ENCODE measurements around the gene CACNA2D3.

Gene CACNA2D3

DNA sequence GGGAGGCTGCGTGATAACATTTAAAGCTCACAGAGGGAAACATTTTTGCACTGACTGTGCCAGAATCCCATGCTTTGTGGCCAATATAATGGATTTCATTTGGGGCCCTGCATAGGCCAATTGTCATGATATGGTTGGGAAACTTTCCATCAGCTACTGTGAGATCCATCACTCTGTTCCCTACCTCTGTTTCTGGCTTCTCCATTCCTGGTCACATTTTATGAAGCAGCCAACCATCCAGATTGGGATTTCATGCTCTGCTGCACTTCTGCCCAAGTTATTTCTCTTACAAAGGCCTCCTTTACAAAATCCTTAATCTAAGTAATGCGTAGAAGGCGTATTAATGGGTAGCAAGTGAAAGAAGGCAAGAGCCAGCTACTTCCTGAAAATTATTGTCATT is 584.4 kb downstream of the CACNA2D3 start:
- no peaks in the 10 kb centered on the region for H3K27me3 ChIP-seq (ENCODE audit: control insufficient read depth, insufficient read depth, low read length)
- no peaks in the 10 kb centered on the region for H3K9me3 ChIP-seq (ENCODE audit: control insufficient read depth, insufficient read depth, low read length)
- no peak overlapping the region for H3K9ac ChIP-seq (ENCODE audit: low read depth, low read length)
- no peaks in the 10 kb centered on the region for H3K36me3 ChIP-seq (ENCODE audit: control insufficient read depth, insufficient read depth, low read length)
- H3K4me1 ChIP-seq (ENCODE audit: control insufficient read depth, insufficient read depth, low read length) = peaks cover 25% of the 10 kb centered on the region
- H3K4me3 ChIP-seq (ENCODE audit: low read depth, low read length) = no peak overlapping the region

DNA sequence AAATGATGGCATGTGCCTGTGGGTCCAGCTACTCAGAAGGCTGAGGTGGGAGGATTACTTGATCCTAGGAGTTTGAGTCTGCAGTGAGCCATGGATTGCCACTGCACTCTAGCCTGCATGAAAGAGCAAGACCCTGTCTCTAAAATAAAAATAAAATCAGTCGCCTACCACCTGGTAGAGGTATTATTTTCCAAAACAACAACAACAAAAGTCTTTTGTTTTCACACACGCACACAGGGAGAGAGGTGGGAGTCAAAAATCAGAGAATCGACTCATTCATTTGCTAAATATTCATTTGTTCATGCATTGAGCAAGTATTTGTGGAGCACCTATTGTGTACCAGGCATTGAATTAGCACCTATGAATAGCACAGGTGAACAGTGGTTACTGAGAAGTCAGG is 587.4 kb downstream of the CACNA2D3 start:
- H3K4me1 ChIP-seq (ENCODE audit: control insufficient read depth, insufficient read depth, low read length) = peaks cover 14% of the 10 kb centered on the region
- no peaks in the 10 kb centered on the region for H3K9me3 ChIP-seq (ENCODE audit: control insufficient read depth, insufficient read depth, low read length)
- H3K9ac ChIP-seq (ENCODE audit: low read depth, low read length) = no peak overlapping the region
- no peak overlapping the region for H3K4me3 ChIP-seq (ENCODE audit: low read depth, low read length)
- no peaks in the 10 kb centered on the region for H3K36me3 ChIP-seq (ENCODE audit: control insufficient read depth, insufficient read depth, low read length)
- H3K27me3 ChIP-seq (ENCODE audit: control insufficient read depth, insufficient read depth, low read length) = no peaks in the 10 kb centered on the region

DNA sequence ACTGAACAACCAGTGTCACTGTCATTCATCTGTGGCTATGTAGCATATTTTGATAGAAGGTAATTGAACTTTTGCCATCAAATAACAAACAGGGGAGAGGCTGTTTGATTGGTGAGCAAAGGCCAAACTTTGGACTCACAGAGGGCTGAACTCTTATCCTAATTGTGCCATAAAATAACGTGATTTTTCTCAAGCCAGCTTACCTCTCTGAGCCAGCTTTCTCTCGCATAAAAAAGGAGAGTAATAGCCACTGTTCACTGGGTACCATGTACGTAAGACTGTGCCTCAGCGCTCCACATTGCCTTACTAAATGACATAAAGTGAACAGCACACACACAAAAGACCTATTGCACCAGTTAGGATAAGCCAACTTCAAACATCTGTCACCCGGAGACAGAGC is 588.6 kb downstream of the CACNA2D3 start:
- H3K4me1 ChIP-seq (ENCODE audit: control insufficient read depth, insufficient read depth, low read length) = peaks cover 14% of the 10 kb centered on the region
- no peaks in the 10 kb centered on the region for H3K36me3 ChIP-seq (ENCODE audit: control insufficient read depth, insufficient read depth, low read length)
- H3K9me3 ChIP-seq (ENCODE audit: control insufficient read depth, insufficient read depth, low read length) = no peaks in the 10 kb centered on the region
- no peaks in the 10 kb centered on the region for H3K27me3 ChIP-seq (ENCODE audit: control insufficient read depth, insufficient read depth, low read length)
- H3K4me3 ChIP-seq (ENCODE audit: low read depth, low read length) = no peak overlapping the region
- no peak overlapping the region for H3K9ac ChIP-seq (ENCODE audit: low read depth, low read length)

DNA sequence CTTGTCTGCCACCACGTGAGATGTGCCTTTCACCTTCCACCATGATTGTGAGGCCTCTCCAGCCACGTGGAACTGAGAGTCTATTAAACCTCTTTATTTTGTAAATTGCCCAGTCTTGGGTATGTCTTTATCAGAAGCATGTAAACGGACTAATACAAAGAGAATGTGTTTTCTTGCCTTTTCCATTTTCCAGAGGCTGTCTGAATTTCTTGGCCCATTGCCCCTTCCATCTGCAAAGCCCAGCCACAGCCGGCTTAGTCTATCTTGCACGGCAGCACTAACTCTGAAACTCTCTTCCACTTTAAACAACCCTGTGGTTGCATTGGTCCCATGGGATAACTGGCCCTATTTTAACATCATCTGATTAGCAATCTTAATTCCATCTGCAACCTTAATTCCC is 590.2 kb downstream of the CACNA2D3 start:
- no peaks in the 10 kb centered on the region for H3K36me3 ChIP-seq (ENCODE audit: control insufficient read depth, insufficient read depth, low read length)
- H3K4me3 ChIP-seq (ENCODE audit: low read depth, low read length) = no peak overlapping the region
- H3K27me3 ChIP-seq (ENCODE audit: control insufficient read depth, insufficient read depth, low read length) = no peaks in the 10 kb centered on the region
- H3K4me1 ChIP-seq (ENCODE audit: control insufficient read depth, insufficient read depth, low read length) = peaks cover 16% of the 10 kb centered on the region
- H3K9ac ChIP-seq (ENCODE audit: low read depth, low read length) = no peak overlapping the region
- H3K9me3 ChIP-seq (ENCODE audit: control insufficient read depth, insufficient read depth, low read length) = no peaks in the 10 kb centered on the region

DNA sequence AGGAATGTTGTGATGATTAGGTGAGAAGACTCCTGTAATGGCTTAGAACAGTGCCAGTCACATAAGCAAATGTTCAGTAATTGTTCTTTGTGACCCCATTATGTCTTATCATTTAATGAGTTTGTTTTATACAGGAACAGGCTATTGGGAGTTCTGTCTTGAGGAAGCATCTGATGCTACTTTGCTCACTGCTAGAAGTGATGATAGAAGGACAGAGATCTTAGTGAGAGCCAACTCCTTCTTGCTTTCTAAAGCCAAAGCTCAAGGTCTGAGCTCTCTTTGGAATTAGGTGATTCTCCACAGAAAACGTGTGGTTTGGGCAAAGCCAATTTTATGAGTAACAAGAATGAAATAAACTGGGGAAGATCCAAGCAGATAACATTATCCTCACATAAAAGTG is 590.7 kb downstream of the CACNA2D3 start:
- Histone ChIP-seq H3K27me3 (ENCODE audit: control insufficient read depth, insufficient read depth, low read length) (no peaks in the 10 kb centered on the region), H3K4me1 (ENCODE audit: control insufficient read depth, insufficient read depth, low read length) (peaks cover 13% of the 10 kb centered on the region), H3K36me3 (ENCODE audit: control insufficient read depth, insufficient read depth, low read length) (no peaks in the 10 kb centered on the region), H3K4me3 (ENCODE audit: low read depth, low read length) (no peak overlapping the region), H3K9me3 (ENCODE audit: control insufficient read depth, insufficient read depth, low read length) (no peaks in the 10 kb centered on the region), H3K9ac (ENCODE audit: low read depth, low read length) (no peak overlapping the region)

DNA sequence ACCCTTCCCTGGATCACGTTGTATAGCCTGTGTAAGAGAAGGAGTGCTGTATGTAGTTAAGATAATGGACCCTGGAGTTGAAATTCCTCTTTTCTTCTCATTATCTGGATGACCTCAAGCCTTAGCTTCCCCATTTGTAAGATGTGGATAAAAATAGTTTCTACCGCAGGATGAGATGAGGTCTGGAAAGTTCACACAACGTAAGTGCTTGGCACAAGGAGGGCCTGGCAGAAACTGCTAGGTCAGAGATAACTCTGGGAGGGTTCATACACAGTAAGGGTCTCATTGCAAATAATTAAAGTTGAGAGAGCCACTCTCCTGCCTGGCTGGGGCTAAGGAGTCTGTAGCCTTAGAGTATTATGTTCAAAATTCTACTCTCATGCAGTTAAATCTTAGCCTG is 591.1 kb downstream of the CACNA2D3 start:
- Histone ChIP-seq H3K4me1 (ENCODE audit: control insufficient read depth, insufficient read depth, low read length) (peaks cover 10% of the 10 kb centered on the region), H3K4me3 (ENCODE audit: low read depth, low read length) (no peak overlapping the region), H3K36me3 (ENCODE audit: control insufficient read depth, insufficient read depth, low read length) (no peaks in the 10 kb centered on the region), H3K9me3 (ENCODE audit: control insufficient read depth, insufficient read depth, low read length) (no peaks in the 10 kb centered on the region), H3K27me3 (ENCODE audit: control insufficient read depth, insufficient read depth, low read length) (no peaks in the 10 kb centered on the region), H3K9ac (ENCODE audit: low read depth, low read length) (no peak overlapping the region)

DNA sequence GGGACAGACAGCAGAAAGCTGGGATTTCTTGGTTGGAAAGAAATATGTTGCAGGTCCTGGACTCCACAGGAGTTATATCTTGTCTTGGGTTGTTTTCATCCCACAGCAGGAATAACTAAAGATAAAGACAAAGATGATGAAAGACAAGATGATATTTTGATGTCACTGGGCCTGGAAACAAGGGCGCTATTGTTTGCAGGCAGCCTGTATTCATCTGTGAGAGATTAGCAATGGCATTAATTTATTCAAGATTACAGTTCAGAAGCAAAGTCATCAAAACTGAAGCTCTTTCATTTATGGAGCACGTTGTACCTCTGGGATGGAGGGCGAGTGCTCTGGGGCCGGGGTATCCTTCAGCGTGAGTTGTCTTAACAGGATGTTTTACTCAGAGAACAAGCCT is 591.7 kb downstream of the CACNA2D3 start:
- H3K36me3 ChIP-seq (ENCODE audit: control insufficient read depth, insufficient read depth, low read length) = no peaks in the 10 kb centered on the region
- no peak overlapping the region for H3K4me3 ChIP-seq (ENCODE audit: low read depth, low read length)
- H3K27me3 ChIP-seq (ENCODE audit: control insufficient read depth, insufficient read depth, low read length) = no peaks in the 10 kb centered on the region
- no peaks in the 10 kb centered on the region for H3K9me3 ChIP-seq (ENCODE audit: control insufficient read depth, insufficient read depth, low read length)
- no peak overlapping the region for H3K9ac ChIP-seq (ENCODE audit: low read depth, low read length)
- peaks cover 10% of the 10 kb centered on the region for H3K4me1 ChIP-seq (ENCODE audit: control insufficient read depth, insufficient read depth, low read length)

DNA sequence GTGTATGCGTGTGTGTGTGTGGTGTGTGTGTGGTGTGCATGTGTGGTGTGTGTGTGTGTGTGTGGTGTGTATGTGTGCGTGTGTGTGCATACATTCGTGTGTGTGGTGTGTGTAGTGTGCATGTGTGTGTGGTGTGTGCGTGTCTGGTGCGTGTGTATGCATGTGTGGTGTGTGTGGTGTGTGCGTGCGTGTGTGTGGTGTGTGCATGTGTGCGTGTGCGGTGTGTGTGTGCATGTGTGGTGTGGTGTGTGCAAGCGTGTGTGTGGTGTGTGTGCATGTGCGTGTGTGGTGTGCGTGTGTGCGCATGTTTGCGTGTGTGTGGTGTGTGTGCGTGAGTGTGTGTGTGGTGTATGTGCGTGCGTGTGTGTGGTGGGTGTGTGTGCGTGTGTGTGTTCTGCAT is 595.2 kb downstream of the CACNA2D3 start:
- Histone ChIP-seq H3K36me3 (ENCODE audit: control insufficient read depth, insufficient read depth, low read length) (no peaks in the 10 kb centered on the region), H3K4me3 (ENCODE audit: low read depth, low read length) (no peak overlapping the region), H3K9ac (ENCODE audit: low read depth, low read length) (no peak overlapping the region), H3K27me3 (ENCODE audit: control insufficient read depth, insufficient read depth, low read length) (no peaks in the 10 kb centered on the region), H3K9me3 (ENCODE audit: control insufficient read depth, insufficient read depth, low read length) (no peaks in the 10 kb centered on the region), H3K4me1 (ENCODE audit: control insufficient read depth, insufficient read depth, low read length) (peaks cover 2% of the 10 kb centered on the region)

DNA sequence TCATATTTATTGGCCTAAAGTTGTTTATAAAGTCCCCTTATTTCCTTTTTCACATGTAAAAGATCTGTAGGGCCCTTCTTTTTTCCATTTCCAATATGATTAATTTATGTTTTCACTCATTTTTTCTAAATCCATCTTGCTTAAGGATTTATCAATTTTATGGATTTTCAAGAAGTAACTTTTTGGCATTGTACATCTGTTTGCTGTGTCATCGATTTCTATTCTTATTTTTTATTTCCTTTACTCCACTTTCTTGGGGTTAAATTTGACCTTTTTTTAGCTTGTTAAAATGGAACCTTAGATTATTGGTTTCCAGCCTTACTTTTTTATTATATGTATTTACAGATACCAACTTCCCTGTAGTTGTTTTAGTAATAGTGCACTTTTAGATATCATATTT is 597.6 kb downstream of the CACNA2D3 start:
- no peak overlapping the region for H3K9ac ChIP-seq (ENCODE audit: low read depth, low read length)
- peaks cover 2% of the 10 kb centered on the region for H3K4me1 ChIP-seq (ENCODE audit: control insufficient read depth, insufficient read depth, low read length)
- H3K36me3 ChIP-seq (ENCODE audit: control insufficient read depth, insufficient read depth, low read length) = no peaks in the 10 kb centered on the region
- H3K9me3 ChIP-seq (ENCODE audit: control insufficient read depth, insufficient read depth, low read length) = no peaks in the 10 kb centered on the region
- no peak overlapping the region for H3K4me3 ChIP-seq (ENCODE audit: low read depth, low read length)
- H3K27me3 ChIP-seq (ENCODE audit: control insufficient read depth, insufficient read depth, low read length) = no peaks in the 10 kb centered on the region

DNA sequence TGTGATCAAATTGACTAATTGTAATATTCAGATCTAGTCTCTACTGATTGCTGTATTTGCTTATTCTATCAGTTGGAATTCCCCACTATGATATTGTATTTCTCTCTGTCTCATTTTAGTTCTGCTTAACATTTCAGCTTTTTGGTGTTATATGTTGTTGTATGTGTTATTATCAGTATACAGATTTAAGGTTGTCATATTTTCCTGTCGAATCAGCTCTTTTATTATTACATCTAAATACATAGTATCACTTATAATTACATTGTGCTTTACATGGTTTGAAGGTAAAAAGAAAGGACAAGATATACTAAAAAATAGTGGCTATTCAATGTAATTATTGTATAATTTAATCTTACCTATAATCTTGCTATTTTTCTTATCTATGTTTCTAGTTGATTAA is 598.3 kb downstream of the CACNA2D3 start:
- Histone ChIP-seq H3K9me3 (ENCODE audit: control insufficient read depth, insufficient read depth, low read length) (no peaks in the 10 kb centered on the region), H3K4me1 (ENCODE audit: control insufficient read depth, insufficient read depth, low read length) (peaks cover 2% of the 10 kb centered on the region), H3K36me3 (ENCODE audit: control insufficient read depth, insufficient read depth, low read length) (no peaks in the 10 kb centered on the region), H3K27me3 (ENCODE audit: control insufficient read depth, insufficient read depth, low read length) (no peaks in the 10 kb centered on the region), H3K9ac (ENCODE audit: low read depth, low read length) (no peak overlapping the region), H3K4me3 (ENCODE audit: low read depth, low read length) (no peak overlapping the region)

DNA sequence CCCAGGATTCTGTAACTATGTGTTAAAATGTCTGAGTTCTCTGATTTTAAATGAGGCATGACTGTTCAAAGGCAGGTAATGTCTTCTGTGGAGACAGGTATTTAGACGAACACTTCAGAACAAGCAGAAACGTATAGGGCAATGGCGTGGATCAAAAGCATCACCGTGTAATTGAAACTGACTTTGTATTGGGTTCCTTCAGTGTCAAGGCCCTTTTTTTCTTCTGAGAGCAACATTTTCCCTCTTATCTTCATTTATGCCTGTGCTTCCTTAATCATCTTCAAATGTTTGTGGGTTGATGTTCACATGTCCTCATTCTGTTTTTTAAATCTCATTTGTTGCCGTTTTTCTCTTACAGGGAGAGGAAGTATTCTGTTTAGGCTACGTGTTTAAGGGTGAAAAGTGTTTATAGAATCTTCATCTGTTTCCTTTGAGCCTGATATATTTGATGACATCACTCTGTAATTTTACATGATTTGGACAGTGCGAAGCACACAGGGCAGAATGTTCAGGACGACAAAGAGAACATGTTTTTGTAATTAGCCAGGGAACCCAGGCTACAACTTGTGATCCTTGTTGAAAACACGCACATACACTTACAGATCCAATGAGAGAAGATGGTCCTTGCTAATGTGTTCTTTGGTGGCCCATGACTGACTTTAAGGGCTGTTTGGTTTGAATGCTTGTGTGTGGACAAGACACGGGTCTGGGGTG is 609.5 kb downstream of the CACNA2D3 start:
- Histone ChIP-seq H3K4me3 (ENCODE audit: low read depth, low read length) (no peak overlapping the region), H3K4me1 (ENCODE audit: control insufficient read depth, insufficient read depth, low read length) (peaks cover 3% of the 10 kb centered on the region), H3K9ac (ENCODE audit: low read depth, low read length) (no peak overlapping the region), H3K36me3 (ENCODE audit: control insufficient read depth, insufficient read depth, low read length) (no peaks in the 10 kb centered on the region), H3K9me3 (ENCODE audit: control insufficient read depth, insufficient read depth, low read length) (peaks cover 3% of the 10 kb centered on the region), H3K27me3 (ENCODE audit: control insufficient read depth, insufficient read depth, low read length) (no peaks in the 10 kb centered on the region)

DNA sequence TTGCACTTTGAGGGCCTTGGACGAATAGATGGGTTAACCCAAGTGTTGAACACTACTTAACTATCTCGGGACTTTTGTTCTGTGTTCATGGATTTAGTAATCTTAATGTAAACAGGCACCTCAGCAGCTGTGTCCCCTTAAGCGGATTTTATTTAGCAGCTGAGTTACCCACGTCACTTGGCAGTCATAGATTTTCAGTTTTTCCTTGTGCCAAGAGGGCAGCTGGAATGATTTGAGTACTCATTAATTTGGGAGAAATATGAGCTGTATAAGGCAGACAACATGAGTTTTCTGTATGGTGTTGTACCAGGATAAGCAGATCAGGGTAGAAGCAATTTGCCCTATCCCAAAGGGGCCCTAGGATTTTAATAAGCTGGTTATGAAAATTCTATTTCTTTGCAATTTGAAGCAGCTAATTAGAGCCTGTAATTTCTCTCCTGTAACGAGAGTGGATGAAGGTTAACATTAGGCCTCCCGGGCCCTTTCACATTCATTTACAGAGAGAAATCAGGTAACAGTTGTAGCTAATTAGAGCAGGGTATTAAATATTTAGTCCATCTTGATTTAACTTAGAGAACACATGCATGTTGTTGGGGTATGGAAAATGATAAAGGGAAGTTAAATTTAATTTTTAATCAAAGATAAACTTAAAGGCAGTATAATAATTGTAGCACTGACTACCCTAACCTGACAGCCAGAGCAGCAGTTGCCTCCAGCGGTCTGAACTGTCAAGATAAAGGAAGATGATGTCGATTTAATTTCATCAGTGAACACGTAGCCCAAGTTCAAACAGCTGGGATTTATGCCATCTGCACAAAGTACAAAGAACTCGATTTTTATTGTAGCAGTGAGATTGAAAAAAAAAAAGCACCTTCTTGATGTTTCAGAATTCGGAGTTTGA is 611.0 kb downstream of the CACNA2D3 start:
- no peaks in the 10 kb centered on the region for H3K27me3 ChIP-seq (ENCODE audit: control insufficient read depth, insufficient read depth, low read length)
- H3K9me3 ChIP-seq (ENCODE audit: control insufficient read depth, insufficient read depth, low read length) = peaks cover 2% of the 10 kb centered on the region
- H3K36me3 ChIP-seq (ENCODE audit: control insufficient read depth, insufficient read depth, low read length) = no peaks in the 10 kb centered on the region
- H3K9ac ChIP-seq (ENCODE audit: low read depth, low read length) = no peak overlapping the region
- peaks cover 3% of the 10 kb centered on the region for H3K4me1 ChIP-seq (ENCODE audit: control insufficient read depth, insufficient read depth, low read length)
- H3K4me3 ChIP-seq (ENCODE audit: low read depth, low read length) = no peak overlapping the region

Measured in iPS-15b (cell line).